ENCODE results near the gene TMEM232.
A peak's percentile ranks its signal among the peaks of the same experiment; 100 is the strongest.

The TMEM232 gene

GRCh38 chr5:110441035-110441434 is 285.4 kb downstream of the TMEM232 start:
- DNase-seq (ENCODE audit: low spot score): peak; percentile 6
- TF ChIP-seq CTCF (IDR thresholded peaks at IDR 0.05; ENCODE audit: extremely low read depth, missing control alignments): peak; percentile 45

GRCh38 chr5:110440058-110440457 is 286.4 kb downstream of the TMEM232 start:
- no peak for TF ChIP-seq CTCF (IDR thresholded peaks at IDR 0.05; ENCODE audit: extremely low read depth, missing control alignments)

GRCh38 chr5:110439296-110439695 is 287.2 kb downstream of the TMEM232 start:
- no peak for TF ChIP-seq CTCF (IDR thresholded peaks at IDR 0.05; ENCODE audit: extremely low read depth, missing control alignments)
- no peak for DNase-seq (ENCODE audit: low spot score)

More at GRCh38 chr5:110440058-110440457, 286.4 kb downstream of the TMEM232 start:
- no peak for DNase-seq (ENCODE audit: low spot score)

GRCh38 chr5:110435207-110435606 is 291.3 kb downstream of the TMEM232 start:
- TF ChIP-seq CTCF (IDR thresholded peaks at IDR 0.05; ENCODE audit: extremely low read depth, missing control alignments): no peak
- DNase-seq (ENCODE audit: low spot score): no peak

GRCh38 chr5:110431603-110432002 is 294.9 kb downstream of the TMEM232 start:
- DNase-seq (ENCODE audit: low spot score): no peak

GRCh38 chr5:110414360-110414759 is 312.1 kb downstream of the TMEM232 start:
- peak; percentile 17 for TF ChIP-seq CTCF (IDR thresholded peaks at IDR 0.05; ENCODE audit: extremely low read depth, missing control alignments)
- DNase-seq (ENCODE audit: low spot score): peak; percentile 9

More at GRCh38 chr5:110431603-110432002, 294.9 kb downstream of the TMEM232 start:
- no peak for TF ChIP-seq CTCF (IDR thresholded peaks at IDR 0.05; ENCODE audit: extremely low read depth, missing control alignments)

- TF ChIP-seq CTCF (IDR thresholded peaks at IDR 0.05; ENCODE audit: extremely low read depth, missing control alignments): no peak
- DNase-seq (ENCODE audit: low spot score): no peak
Observed at GRCh38 chr5:110413856-110414255, 312.6 kb downstream of the TMEM232 start.
